Activated B cell treated with CpG ODN at 0.5 μM for 24 hours (primary cell): Measurements from ENCODE around the gene EGFR. TPM values are rescaled to one million over a fixed set of nuclear protein-coding genes. Genes with fewer than 3 reads are reported as not detected.
A peak's percentile ranks its signal among the peaks of the same experiment; 100 is the strongest.

Source experiments
- ATAC-seq: fragments of 200-7000 bp; cut with Tn5 transposase; one replicate; pipeline ENCODE4 v1.10.0; 2021; ENCODE audit warnings: low read depth, mild to moderate bottlenecking, moderate library complexity
- CTCF ChIA-PET: fragments of 350-600 bp; sonication (Branson Sonifier 250); formaldehyde crosslinking; loops from one replicate; lab custom pipeline; 2021; ENCODE audit warnings: antibody characterized with exemption; lab: Charles Lee
- POLR2A ChIA-PET: fragments of 350-600 bp; sonication (Branson Sonifier 250); formaldehyde crosslinking; loops from one replicate; lab custom pipeline; 2021; ENCODE audit warnings: antibody characterized with exemption; lab: Charles Lee
- DNase-seq: peaks from one replicate; pipeline ENCODE4 v3.0.0; 2022
- H3K27ac Mint-ChIP-seq: one replicate; pipeline ENCODE4 v1.8.0; 2020; ENCODE audit warnings: mixed read lengths
- H3K27me3 Mint-ChIP-seq: one replicate; pipeline ENCODE4 v1.8.0; 2021; ENCODE audit warnings: mixed read lengths
- H3K36me3 Mint-ChIP-seq: one replicate; pipeline ENCODE4 v1.8.0; 2021; ENCODE audit warnings: low read depth, mixed read lengths
- H3K4me1 Mint-ChIP-seq: one replicate; pipeline ENCODE4 v1.8.0; 2021; ENCODE audit warnings: mixed read lengths
- H3K4me3 Mint-ChIP-seq: one replicate; pipeline ENCODE4 v1.8.0; 2020; ENCODE audit warnings: mild to moderate bottlenecking, mixed read lengths
- H3K9me3 Mint-ChIP-seq: one replicate; pipeline ENCODE4 v1.8.0; 2020; ENCODE audit warnings: mixed read lengths
- CTCF ChIP-seq: fragments of 200-600 bp; IDR thresholded peaks from one replicate; pipeline ENCODE4 v1.8.0; 2022; ENCODE audit warnings: antibody characterized with exemption, mild to moderate bottlenecking
- intact Hi-C: fragments of 100-400 bp; cut with micrococcal nuclease; formaldehyde crosslinking; loops from one replicate; pipeline ENCODE4 v1.15.1; 2024
- total RNA-seq: library from RNA; stranded (reverse); gene quantifications from 2 replicates; pipeline ENCODE4 v1.2.3, GENCODE V29; 2022

EGFR gene
- total RNA-seq, 1 donor from 2014 or later, result not detected

DNA sequence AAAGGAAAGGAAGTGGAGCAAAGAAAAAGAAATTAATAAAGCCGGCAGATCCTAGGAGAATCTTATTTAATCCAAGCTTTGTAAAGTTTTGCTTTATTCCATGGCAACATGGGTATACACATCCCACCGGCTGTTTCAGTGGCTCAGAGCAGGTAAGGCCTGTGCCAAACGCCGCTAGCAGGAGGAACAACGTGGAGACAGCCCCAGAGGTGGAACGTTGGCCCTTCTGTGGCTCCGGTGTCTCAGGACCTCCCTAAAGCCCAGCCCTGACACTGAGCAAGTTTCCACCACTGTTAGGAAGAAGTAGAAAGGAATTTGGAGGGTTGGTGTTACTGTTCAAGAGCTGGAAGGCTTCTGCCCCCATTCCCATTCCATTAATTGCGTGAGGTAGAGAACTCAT lies 52.0 kb downstream of the EGFR start:
- TF ChIP-seq CTCF, result no peak
- intact Hi-C loops, result loop anchor here (5.0 kb wide), 3 partner anchors 71 to 1036 kb away; partner anchors contain the start of genes CHCHD2 and LANCL2
- H3K27ac Mint-ChIP-seq, result no peak overlapping the region
- H3K27me3 Mint-ChIP-seq, result peaks cover 5% of the 10 kb centered on the region
- POLR2A ChIA-PET, result interaction anchor here (0.8 kb wide), 1 partner anchor 15 kb away, joined by 3 read pairs; no protein-coding TSS in a partner anchor
- H3K9me3 Mint-ChIP-seq, result peaks cover 4% of the 10 kb centered on the region
- H3K4me1 Mint-ChIP-seq, result peaks cover 25% of the 10 kb centered on the region
- ATAC-seq (no peak), DNase-seq (no peak)
- H3K4me3 Mint-ChIP-seq, result no peak overlapping the region
- CTCF ChIA-PET, result interaction anchor here (1.3 kb wide), 1 partner anchor 20 kb away, joined by 5 read pairs; no protein-coding TSS in a partner anchor
- H3K36me3 Mint-ChIP-seq, result no peaks in the 10 kb centered on the region

DNA sequence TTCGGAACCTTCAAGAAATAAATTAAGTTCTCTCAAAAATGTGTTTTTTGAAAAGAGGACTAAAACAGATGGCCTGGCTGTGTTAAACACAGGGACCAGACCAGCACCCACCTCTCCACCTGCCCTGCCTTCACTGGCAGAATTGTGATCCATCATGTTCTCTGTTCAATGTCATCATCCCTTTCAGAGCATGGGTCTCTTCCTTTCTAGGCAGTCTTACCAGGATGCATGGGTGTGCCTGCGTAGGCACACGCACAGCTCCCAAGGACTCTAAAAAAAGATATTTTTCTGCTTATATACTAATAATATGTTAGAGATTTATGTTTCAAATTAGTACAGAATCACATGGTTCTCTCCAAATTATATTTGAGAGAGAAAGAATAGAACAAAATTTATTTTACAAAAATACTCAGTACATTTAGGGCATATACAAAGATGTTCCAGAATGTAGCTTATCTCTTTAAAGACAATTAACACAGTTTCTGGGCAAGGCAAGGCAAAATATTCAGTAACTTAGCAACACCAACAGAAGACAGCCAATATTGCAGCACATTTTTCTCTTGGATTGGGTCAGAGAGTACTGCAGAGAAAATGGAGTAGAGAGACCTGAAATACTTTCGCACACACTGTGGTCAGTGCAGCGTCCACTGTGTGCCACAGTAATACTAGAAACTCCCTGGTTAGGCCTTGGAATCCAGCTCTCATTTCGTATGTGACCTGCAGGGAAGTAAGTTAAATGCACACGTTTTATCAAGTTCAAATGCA lies 52.8 kb downstream of the EGFR start:
- intact Hi-C loops, result loop anchor here (2.0 to 5.0 kb wide), 4 partner anchors 71 to 1036 kb away; partner anchors contain the start of genes CHCHD2 and LANCL2
- CTCF ChIA-PET, result interaction anchor here (1.3 kb wide), 1 partner anchor 21 kb away, joined by 5 read pairs; no protein-coding TSS in a partner anchor
- H3K4me1 Mint-ChIP-seq, result peaks cover 23% of the 10 kb centered on the region
- ATAC-seq (no peak), DNase-seq (no peak)
- POLR2A ChIA-PET, result interaction anchor here (3.4 kb wide), 1 partner anchor 15 kb away, joined by 15 read pairs; no protein-coding TSS in a partner anchor
- no peak overlapping the region for H3K4me3 Mint-ChIP-seq
- no peaks in the 10 kb centered on the region for H3K36me3 Mint-ChIP-seq
- no peak overlapping the region for H3K27ac Mint-ChIP-seq
- H3K27me3 Mint-ChIP-seq, result peaks cover 2% of the 10 kb centered on the region
- peaks cover 4% of the 10 kb centered on the region for H3K9me3 Mint-ChIP-seq
- TF ChIP-seq CTCF, result no peak

DNA sequence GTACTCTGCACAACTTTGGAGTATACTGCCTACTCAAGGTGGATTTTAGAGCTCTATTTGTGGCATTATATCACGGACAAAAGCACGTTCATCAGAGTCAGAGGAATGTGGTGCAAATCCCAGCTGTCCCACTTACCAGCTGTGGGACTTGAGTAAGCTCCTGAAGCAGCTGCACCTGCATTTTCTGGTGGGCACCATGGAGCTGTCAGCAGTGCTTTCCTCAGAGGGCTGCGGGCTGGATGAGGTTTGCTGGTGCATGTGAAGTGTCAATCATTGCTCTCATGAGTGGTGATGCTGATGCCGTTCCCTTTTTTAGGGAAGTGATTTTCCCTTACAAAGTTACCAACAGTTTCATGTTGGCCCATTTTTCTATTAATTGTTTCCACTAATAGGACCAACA lies 53.4 kb downstream of the EGFR start:
- DNase-seq (no peak), ATAC-seq (no peak)
- no peaks in the 10 kb centered on the region for H3K36me3 Mint-ChIP-seq
- intact Hi-C loops, result loop anchor here (2.0 to 5.0 kb wide), 4 partner anchors 70 to 1035 kb away; partner anchors contain the start of genes CHCHD2 and LANCL2
- CTCF ChIA-PET, result interaction anchor here (1.3 kb wide), 1 partner anchor 22 kb away, joined by 5 read pairs; no protein-coding TSS in a partner anchor
- H3K4me3 Mint-ChIP-seq, result no peak overlapping the region
- H3K4me1 Mint-ChIP-seq, result peaks cover 23% of the 10 kb centered on the region
- peaks cover 2% of the 10 kb centered on the region for H3K27me3 Mint-ChIP-seq
- POLR2A ChIA-PET, result interaction anchor here (3.4 kb wide), 1 partner anchor 14 kb away, joined by 15 read pairs; no protein-coding TSS in a partner anchor
- no peak overlapping the region for H3K27ac Mint-ChIP-seq
- peaks cover 4% of the 10 kb centered on the region for H3K9me3 Mint-ChIP-seq
- no peak for TF ChIP-seq CTCF

GRCh38 chr7:55073051-55073511 lies 54.3 kb downstream of the EGFR start:
- POLR2A ChIA-PET, result interaction anchor here (0.5 to 3.4 kb wide), 2 partner anchors 13 to 94 kb away, joined by 8 to 15 read pairs; no protein-coding TSS in a partner anchor
- CTCF ChIA-PET, result no interaction called here
- intact Hi-C loops, result loop anchor here (1.0 to 5.0 kb wide), 6 partner anchors 8 to 1034 kb away; partner anchors contain the start of genes CHCHD2 and LANCL2
- ATAC-seq (peak; percentile 71), DNase-seq (no peak)
- H3K36me3 Mint-ChIP-seq, result no peaks in the 10 kb centered on the region
- H3K4me1 Mint-ChIP-seq, result peaks cover 23% of the 10 kb centered on the region
- peaks cover 5% of the 10 kb centered on the region for H3K27me3 Mint-ChIP-seq
- peak overlapping the region; percentile 73 for H3K27ac Mint-ChIP-seq
- H3K9me3 Mint-ChIP-seq, result peaks cover 4% of the 10 kb centered on the region
- TF ChIP-seq CTCF, result no peak
- H3K4me3 Mint-ChIP-seq, result peak overlapping the region; percentile 17
